B cell (primary cell): ENCODE measurements around the gene SCAMP4.

Source experiments
- EZH2 ChIP-seq: IDR thresholded peaks from 2 replicates; pipeline ENCODE4 v1.6.1; 2012; ENCODE audit warnings: borderline replicate concordance, low read depth, mild to moderate bottlenecking, moderate library complexity, low read length; ENCODE audit not compliant: insufficient read depth, poor library complexity, severe bottlenecking
- TF ChIP-seq, protein P1 (sequence below): fragments of 200-600 bp; IDR thresholded peaks from one replicate; pipeline ENCODE4 v1.8.0; 2022; ENCODE audit warnings: antibody characterized with exemption, mild to moderate bottlenecking

DNA sequence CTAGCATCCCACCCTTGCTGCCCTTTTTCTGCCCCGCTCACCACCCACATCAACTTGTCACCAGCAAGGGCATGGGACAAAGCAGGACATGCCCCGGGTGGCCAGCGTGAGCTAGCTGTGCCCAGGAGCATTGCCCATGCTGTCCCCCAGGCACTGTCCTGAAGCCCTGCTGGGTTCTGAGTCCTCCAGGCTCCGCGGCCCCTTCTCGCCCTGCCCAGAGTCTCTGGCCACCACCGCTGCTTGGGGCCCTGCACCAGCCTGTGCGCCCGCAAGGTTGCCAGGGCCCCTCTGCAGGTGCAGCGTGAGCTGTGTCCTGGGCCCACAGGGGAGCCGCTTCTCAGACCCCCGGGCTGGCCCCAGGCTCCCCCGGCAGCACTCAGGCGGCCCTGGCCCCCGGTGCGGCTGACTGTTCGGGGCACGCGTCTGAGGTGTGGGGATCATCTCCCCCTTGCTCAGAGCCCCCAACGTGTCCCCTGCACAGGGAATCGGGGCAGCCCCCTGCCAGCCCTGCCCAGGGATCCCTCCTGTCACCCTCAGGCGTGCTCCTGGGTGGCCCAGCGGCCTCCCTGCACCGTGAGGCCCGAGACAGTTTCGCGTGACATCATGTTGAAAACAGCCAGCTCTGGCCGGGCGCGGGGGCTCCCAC is 39.8 kb downstream of the SCAMP4 start:
- TF ChIP-seq, protein P1, sequence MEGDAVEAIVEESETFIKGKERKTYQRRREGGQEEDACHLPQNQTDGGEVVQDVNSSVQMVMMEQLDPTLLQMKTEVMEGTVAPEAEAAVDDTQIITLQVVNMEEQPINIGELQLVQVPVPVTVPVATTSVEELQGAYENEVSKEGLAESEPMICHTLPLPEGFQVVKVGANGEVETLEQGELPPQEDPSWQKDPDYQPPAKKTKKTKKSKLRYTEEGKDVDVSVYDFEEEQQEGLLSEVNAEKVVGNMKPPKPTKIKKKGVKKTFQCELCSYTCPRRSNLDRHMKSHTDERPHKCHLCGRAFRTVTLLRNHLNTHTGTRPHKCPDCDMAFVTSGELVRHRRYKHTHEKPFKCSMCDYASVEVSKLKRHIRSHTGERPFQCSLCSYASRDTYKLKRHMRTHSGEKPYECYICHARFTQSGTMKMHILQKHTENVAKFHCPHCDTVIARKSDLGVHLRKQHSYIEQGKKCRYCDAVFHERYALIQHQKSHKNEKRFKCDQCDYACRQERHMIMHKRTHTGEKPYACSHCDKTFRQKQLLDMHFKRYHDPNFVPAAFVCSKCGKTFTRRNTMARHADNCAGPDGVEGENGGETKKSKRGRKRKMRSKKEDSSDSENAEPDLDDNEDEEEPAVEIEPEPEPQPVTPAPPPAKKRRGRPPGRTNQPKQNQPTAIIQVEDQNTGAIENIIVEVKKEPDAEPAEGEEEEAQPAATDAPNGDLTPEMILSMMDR, result no peak
- no peak for TF ChIP-seq EZH2
